Measurements from ENCODE around the gene OGDHL.

OGDHL gene

DNA sequence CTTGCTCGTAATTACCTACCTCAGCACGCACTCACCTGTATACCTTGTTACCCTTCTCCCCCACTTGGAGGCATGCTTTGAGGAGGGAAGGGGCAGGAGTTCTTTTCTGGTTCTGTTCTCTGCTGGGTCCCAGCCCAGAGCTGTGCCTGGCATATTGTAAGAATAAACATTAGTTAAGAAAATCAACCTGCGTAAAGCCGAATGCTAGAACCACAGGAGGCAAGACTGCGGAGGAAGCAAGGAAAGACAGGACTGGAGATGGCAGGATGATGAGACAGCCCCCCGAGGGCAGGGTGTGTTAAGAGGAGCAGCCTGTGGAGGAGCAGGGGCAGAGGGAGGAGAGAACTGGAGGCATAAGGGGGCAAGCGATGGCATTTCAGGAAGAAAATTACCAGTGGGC, 73.2 kb downstream of the OGDHL start:
- no peak for DNase-seq

DNA sequence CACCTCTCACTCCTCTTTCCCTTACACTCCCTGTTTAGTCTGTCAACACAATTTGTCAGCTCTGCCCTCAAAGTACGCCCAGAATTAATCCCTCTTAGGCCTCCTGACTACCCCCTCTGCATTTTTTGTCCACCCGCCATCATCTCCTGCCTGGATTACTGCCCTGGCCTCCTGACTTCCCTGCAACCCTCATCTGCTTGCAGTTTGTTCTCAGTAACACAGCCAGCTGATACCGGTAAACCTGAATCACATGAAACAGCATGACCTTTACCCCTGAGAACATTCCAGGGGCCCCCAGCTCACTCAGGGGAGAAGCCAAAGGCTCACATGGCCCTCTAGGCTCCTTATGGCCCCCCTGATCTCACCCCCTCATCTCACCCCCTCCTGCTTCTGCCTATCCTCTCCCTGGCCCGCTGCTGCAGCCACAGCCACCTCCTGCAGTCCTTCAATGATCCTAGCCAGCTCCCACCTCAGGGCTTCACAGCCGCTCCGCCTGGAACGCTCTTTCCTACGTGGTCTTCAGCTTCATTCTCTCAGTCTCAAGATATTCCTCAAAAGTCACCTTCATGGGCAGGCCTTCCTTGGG, 73.8 kb downstream of the OGDHL start:
- DNase-seq = peak; percentile 45

DNA sequence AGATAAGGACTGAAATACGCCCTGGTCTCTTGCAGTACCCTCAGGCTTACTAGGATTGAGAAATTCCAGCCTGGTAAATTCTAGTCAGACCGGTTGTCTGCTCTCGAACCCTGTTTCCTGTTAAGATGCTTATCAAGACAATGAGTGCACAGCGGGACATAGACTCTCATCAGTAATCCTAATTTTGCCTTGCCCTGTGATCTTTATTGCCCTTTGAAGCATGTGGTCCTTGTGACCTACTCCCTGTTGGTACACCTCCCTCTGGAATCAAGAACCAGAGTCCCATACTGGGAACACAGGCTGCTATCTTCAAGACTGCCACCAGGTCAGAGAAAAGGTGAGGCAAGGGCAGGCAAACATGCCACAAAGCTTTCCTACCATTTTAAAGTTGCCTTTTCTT, 75.5 kb downstream of the OGDHL start:
- no peak for DNase-seq
